GM19035 (cell line): ENCODE data around the gene TMPRSS13.
"Not testable (repeated sequence)": the region's sequence is repeated elsewhere in the genome, so short reads cannot be mapped to it uniquely, and the experiment has no call there.

ENCODE experiments used
- ATAC-seq: cut with Tn5 transposase; IDR thresholded peaks from one replicate; pipeline ENCODE4 v1.9.1; 2021; ENCODE audit not compliant: unreplicated experiment

The TMPRSS13 gene

GRCh38 chr11:117931331-117931950 is 2.2 kb upstream of the TMPRSS13 start:
- no peak for ATAC-seq

- no peak for ATAC-seq
Observed at GRCh38 chr11:117930668-117931330, 1.6 kb upstream of the TMPRSS13 start.

- ATAC-seq = no peak
Observed at GRCh38 chr11:117929916-117930570, 841 bp upstream of the TMPRSS13 start.

GRCh38 chr11:117928446-117929141 is 608 bp downstream of the TMPRSS13 start:
- ATAC-seq = no peak

GRCh38 chr11:117927926-117928325 is 1.3 kb downstream of the TMPRSS13 start:
- ATAC-seq = no peak

- not testable (repeated sequence) for ATAC-seq
Observed at GRCh38 chr11:117926166-117926565, 3.0 kb downstream of the TMPRSS13 start.

- no peak for ATAC-seq
Observed at GRCh38 chr11:117925198-117925925, 3.8 kb downstream of the TMPRSS13 start.

- ATAC-seq = no peak
Observed at GRCh38 chr11:117924631-117925170, 4.5 kb downstream of the TMPRSS13 start.

GRCh38 chr11:117923773-117924172 is 5.4 kb downstream of the TMPRSS13 start:
- no peak for ATAC-seq

GRCh38 chr11:117923275-117923674 is 5.9 kb downstream of the TMPRSS13 start:
- ATAC-seq = no peak

- no peak for ATAC-seq
Observed at GRCh38 chr11:117921893-117922292, 7.3 kb downstream of the TMPRSS13 start.

GRCh38 chr11:117921456-117921855 is 7.7 kb downstream of the TMPRSS13 start:
- no peak for ATAC-seq

- ATAC-seq = no peak
Observed at GRCh38 chr11:117919781-117920221, 9.4 kb downstream of the TMPRSS13 start.

GRCh38 chr11:117919341-117919740 is 9.9 kb downstream of the TMPRSS13 start:
- no peak for ATAC-seq

GRCh38 chr11:117918366-117919255 is 10.6 kb downstream of the TMPRSS13 start:
- ATAC-seq = no peak

- no peak for ATAC-seq
Observed at GRCh38 chr11:117917591-117918151, 11.5 kb downstream of the TMPRSS13 start.

GRCh38 chr11:117916956-117917355 is 12.2 kb downstream of the TMPRSS13 start:
- ATAC-seq = no peak

- no peak for ATAC-seq
Observed at GRCh38 chr11:117915672-117916235, 13.4 kb downstream of the TMPRSS13 start.
